Stimulated activated naive CD8-positive, alpha-beta T cell treated with anti-CD3 and anti-CD28 coated beads, Interleukin-15, amount 100 ng/mL, for 72 hours (primary cell): ENCODE measurements around the gene CRB2.

Experiments used
- ATAC-seq: fragments of 150-1000 bp; cut with Tn5 transposase; 2 replicates; pipeline ENCODE4 v1.10.0; 2021; ENCODE audit warnings: mild to moderate bottlenecking, moderate library complexity
- DNase-seq, 2 donors: peaks; one replicate each; pipeline ENCODE4 v3.0.0; 2021 to 2022
- H3K27ac Mint-ChIP-seq, 2 donors: one replicate each; pipeline ENCODE4 v1.8.0; 2022; ENCODE audit warnings: mild to moderate bottlenecking in 2 of 2, mixed read lengths in 2 of 2, moderate library complexity in 2 of 2
- H3K27me3 Mint-ChIP-seq: one replicate; pipeline ENCODE4 v1.8.0; 2022; ENCODE audit warnings: mixed read lengths
- H3K4me1 Mint-ChIP-seq: one replicate; pipeline ENCODE4 v1.8.0; 2022; ENCODE audit warnings: mild to moderate bottlenecking, mixed read lengths
- H3K4me3 Mint-ChIP-seq, 2 donors: one replicate each; pipeline ENCODE4 v1.8.0; 2022; ENCODE audit warnings: mild to moderate bottlenecking in 2 of 2, mixed read lengths in 2 of 2, moderate library complexity in 1 of 2
- H3K9me3 Mint-ChIP-seq, 2 donors: one replicate each; pipeline ENCODE4 v1.8.0; 2022; ENCODE audit warnings: mixed read lengths in 2 of 2

Gene CRB2

DNA sequence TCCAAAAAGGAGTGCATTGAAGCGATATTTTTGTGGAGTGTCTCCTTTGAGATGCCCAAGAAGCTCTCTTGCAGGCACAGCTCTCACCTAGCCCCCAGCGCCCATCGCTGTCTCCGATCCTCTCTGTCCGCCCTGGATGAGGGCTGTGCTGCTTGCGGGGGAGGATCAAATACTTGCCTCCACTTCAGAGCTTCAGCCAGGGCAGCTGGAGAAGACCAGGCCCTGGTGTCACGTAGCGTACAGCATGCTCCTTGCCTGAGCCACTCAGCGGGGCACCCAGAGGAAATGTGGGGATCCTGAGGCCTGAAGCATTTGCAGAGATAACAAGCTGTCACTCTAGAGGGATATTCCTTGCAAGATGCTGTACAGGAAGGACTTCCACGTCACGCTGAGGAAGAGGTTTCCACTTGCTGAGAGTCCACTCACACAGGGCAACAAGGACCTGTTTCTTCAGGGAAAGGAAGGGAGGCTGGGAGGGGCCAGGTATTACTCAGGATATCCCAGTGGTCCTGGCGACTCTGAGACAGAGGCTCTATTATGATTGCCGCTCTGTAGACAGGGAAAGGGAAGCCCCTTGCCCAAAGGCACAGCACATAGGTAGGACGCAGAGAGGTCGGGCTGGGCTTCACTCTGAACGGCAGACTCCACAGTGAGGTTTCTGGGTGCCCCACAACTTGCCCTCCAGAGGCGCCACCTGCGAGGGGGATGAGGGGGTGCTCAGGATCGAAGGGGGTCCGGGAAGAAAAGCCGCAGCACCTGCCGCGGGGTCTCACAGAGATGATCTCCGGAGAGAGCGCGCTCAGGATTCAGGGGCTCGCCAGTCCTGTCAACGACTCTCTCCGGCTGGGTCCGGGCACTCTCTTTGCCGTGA lies 64.0 kb downstream of the CRB2 start:
- no peak overlapping the region for H3K27ac Mint-ChIP-seq
- DNase-seq: no peak
- no peak for ATAC-seq
- H3K9me3 Mint-ChIP-seq: no peaks in the 10 kb centered on the region
- H3K4me1 Mint-ChIP-seq: no peaks in the 10 kb centered on the region
- H3K27me3 Mint-ChIP-seq: no peaks in the 10 kb centered on the region
- H3K4me3 Mint-ChIP-seq: no peak overlapping the region

DNA sequence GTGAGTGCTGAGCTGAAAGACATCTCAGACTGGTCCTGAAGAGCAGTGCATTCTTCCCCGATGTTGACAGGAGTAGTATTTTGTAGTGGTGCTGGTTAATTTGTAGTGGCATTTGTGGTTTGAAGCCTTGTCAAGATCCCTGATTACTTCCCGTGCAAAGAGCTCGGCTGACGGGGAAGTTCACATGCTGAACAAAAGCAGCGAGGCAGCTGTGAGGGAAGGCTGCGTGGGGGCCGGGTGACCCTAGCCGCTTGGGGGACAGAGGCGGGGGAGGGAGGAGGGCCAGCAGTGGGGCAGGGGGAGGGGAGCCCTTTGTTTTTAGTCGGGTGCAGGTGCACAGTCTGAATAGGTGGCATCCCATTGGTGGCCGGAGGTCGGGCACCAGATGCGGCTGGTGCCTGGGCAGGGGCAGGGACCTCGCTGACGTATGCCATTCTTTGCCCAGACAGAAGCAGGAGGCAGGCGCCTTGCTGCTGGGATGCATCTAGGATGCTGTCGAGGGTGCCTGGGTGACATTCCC lies 64.7 kb downstream of the CRB2 start:
- no peak for ATAC-seq
- Mint-ChIP-seq H3K9me3 (no peaks in the 10 kb centered on the region), H3K27ac (no peak overlapping the region), H3K4me3 (no peak overlapping the region), H3K4me1 (no peaks in the 10 kb centered on the region), H3K27me3 (no peaks in the 10 kb centered on the region)
- no peak for DNase-seq

DNA sequence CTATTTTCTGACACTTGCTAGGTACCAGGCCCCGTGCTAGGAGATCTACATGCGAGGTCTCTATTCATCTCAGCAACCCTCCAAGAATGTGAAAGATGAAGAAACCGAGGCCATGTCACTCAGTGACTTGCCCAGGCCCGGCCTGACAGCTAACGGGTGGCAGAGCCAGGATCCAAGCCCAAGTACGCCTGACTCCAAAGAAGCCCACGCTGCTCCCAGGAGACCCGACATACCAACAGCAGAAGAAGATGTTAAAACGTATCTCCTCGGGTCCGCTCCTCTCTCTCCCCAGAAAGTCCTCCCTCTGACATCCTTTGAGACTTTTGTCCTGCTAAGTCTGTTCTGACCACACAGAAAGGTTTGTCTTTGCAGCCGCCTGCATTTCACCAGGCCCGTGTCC lies 65.2 kb downstream of the CRB2 start:
- DNase-seq (no peak), ATAC-seq (no peak)
- Mint-ChIP-seq H3K27me3 (no peaks in the 10 kb centered on the region), H3K4me3 (no peak overlapping the region), H3K9me3 (no peaks in the 10 kb centered on the region), H3K4me1 (peaks cover 2% of the 10 kb centered on the region), H3K27ac (peak overlapping the region in 1 of 2 donors; percentile 38)

- no peak overlapping the region for H3K27ac Mint-ChIP-seq
Observed at GRCh38 chr9:123421801-123422455, 65.9 kb downstream of the CRB2 start.

DNA sequence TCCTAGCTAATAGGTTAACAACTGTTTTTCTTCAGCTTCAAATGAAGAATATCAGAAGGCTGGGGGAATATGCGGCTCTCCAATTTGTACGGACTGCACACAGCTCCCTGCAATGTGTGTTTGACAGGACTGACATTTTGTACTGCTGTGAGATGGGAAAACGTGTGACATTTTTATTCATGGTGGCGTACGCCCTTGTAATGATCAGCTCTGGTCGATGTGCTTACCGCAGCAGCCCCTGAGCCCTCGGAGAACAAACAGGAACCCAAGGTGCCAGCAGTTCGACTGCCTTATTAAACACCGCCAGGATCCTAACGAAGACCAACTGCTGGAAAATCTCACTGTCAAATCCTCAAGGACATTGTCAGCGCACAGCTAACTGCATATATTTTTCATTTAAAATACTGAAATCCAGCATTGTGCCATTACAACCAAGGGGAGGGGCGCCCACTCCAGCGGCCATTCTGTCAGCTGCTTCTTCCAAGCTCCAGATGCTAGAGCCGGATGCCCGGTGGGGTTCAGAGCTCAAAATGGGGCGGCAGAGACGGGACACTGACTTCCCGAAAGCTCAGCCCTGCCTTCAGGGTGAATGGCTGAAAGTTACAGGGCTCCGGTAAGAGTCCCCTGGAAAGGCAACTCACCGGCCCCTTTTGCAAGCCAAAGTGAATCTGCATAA lies 66.8 kb downstream of the CRB2 start:
- DNase-seq: no peak
- Mint-ChIP-seq H3K27ac (no peak overlapping the region), H3K27me3 (no peaks in the 10 kb centered on the region)

More at GRCh38 chr9:123421801-123422455, 65.9 kb downstream of the CRB2 start:
- ATAC-seq: no peak
- no peak for DNase-seq
- Mint-ChIP-seq H3K27me3 (no peaks in the 10 kb centered on the region), H3K9me3 (no peaks in the 10 kb centered on the region), H3K4me1 (peaks cover 6% of the 10 kb centered on the region), H3K4me3 (no peak overlapping the region)

GRCh38 chr9:123423311-123423640 lies 67.3 kb downstream of the CRB2 start:
- ATAC-seq: no peak
- Mint-ChIP-seq H3K9me3 (no peaks in the 10 kb centered on the region), H3K27me3 (no peaks in the 10 kb centered on the region), H3K4me3 (no peak overlapping the region), H3K4me1 (peaks cover 6% of the 10 kb centered on the region), H3K27ac (no peak overlapping the region)
- no peak for DNase-seq

More for the DNA sequence above, 66.8 kb downstream of the CRB2 start:
- H3K9me3 Mint-ChIP-seq: no peaks in the 10 kb centered on the region
- ATAC-seq: no peak
- peaks cover 6% of the 10 kb centered on the region for H3K4me1 Mint-ChIP-seq
- no peak overlapping the region for H3K4me3 Mint-ChIP-seq

DNA sequence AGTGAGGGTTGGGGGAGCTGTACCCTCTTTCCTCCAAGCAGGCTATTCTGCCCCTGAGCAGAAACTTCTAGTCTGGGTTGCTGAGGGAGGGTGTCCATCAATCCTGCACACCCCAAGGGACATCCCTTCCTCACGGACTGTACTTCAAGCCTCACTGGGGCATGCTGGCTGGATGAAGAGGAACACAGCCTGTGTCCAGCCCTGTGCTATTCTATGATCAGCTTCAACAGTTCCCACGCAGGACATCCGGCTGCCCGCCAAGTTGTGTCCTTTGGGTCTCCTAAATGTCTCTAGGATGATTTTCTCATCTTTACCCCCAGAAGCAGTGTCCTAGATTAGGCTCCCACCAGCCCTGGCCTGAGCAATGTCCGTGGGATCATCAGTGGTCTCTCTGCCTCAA lies 68.1 kb downstream of the CRB2 start:
- Mint-ChIP-seq H3K27me3 (no peaks in the 10 kb centered on the region), H3K4me1 (peaks cover 6% of the 10 kb centered on the region), H3K4me3 (no peak overlapping the region), H3K9me3 (no peaks in the 10 kb centered on the region), H3K27ac (no peak overlapping the region)
- no peak for ATAC-seq
- no peak for DNase-seq

DNA sequence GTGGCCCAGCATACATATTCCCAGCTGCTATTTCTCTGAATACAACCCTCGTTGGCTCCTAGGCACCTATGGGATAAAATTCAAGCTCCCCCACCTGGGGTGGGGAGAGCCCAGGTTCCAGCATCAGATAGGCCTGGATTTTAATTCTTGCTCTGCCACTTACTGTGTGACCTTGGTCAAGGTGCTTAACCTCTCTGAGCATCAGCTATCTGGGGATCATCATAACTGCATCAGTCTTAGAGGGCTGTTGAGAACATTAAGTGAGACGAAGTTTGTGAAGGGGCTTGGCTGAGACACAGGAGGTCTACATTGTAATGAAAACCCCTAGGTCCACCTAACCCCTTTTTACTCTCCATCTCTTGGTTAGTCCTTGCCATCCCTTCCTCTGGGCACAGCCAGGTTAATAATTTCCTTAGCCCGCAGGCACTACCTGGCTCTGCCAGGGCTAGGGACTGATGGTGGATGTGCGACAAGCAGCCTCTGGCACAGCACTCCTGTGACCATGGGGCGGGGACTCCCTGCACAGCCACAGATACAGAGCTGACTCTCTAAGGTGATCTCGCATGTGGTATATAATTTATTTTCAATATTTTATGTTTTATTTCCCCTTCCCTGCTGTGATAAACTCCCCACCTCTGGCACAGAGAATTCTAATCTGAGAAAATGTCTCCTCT lies 68.7 kb downstream of the CRB2 start:
- H3K9me3 Mint-ChIP-seq: no peaks in the 10 kb centered on the region
- H3K27ac Mint-ChIP-seq: peak overlapping the region in 1 of 2 donors; percentile 9
- no peaks in the 10 kb centered on the region for H3K27me3 Mint-ChIP-seq
- ATAC-seq (no peak), DNase-seq (no peak)
- peaks cover 6% of the 10 kb centered on the region for H3K4me1 Mint-ChIP-seq
- H3K4me3 Mint-ChIP-seq: no peak overlapping the region

- Mint-ChIP-seq H3K4me3 (no peak overlapping the region), H3K27me3 (no peaks in the 10 kb centered on the region), H3K27ac (peak overlapping the region in 1 of 2 donors; percentile 12), H3K9me3 (no peaks in the 10 kb centered on the region), H3K4me1 (peaks cover 6% of the 10 kb centered on the region)
- no peak for DNase-seq
- no peak for ATAC-seq
Observed at GRCh38 chr9:123425261-123425821, 69.3 kb downstream of the CRB2 start.

DNA sequence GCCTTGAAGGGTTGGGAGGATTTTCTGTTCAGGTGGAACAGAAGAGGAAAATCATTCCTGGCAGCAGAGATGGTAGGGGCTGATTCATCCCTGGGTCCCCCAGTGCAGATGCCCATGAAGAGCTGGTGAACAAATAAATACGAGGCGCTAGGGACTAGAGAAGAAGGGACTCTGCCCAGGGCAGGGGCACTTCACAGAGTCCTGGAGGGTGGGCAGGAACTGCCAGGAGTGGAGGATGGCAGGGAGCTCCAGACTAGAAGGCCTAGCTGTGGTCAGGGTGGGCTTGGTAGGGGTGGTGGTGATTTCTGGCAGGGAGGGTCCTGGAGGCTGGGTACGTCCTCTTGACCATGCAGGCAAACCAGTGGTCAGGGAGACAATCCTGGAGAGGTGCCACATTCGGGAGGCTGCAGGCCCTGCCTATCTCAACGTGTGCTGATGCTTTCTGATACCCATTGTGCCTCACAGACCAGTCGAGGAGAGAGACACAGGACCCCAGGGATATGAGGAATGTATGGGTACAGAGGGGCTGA lies 69.9 kb downstream of the CRB2 start:
- H3K9me3 Mint-ChIP-seq: no peaks in the 10 kb centered on the region
- DNase-seq (no peak), ATAC-seq (no peak)
- H3K27ac Mint-ChIP-seq: peak overlapping the region in 1 of 2 donors; percentile 12
- H3K4me1 Mint-ChIP-seq: peaks cover 6% of the 10 kb centered on the region
- H3K4me3 Mint-ChIP-seq: no peak overlapping the region
- no peaks in the 10 kb centered on the region for H3K27me3 Mint-ChIP-seq

DNA sequence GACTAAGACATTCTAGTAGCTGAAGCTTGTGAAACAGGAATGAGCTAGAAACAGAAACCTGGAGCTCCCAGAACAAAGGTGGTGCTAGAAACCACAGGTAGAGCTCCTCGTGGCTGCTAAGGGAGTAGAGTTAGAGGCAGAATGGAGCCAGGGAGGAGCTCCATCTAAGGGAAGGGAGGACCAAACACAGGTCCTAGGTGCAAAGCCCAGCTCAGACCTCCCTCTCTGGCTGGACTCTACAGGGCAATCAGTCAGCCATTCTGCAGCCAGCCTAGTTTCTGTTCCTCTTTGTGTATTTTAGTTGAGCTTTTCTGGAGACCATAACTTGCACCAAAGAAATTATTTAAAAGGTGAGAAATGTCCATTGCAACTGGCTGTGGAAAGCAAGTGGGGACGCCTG lies 70.4 kb downstream of the CRB2 start:
- H3K4me1 Mint-ChIP-seq: peaks cover 6% of the 10 kb centered on the region
- no peaks in the 10 kb centered on the region for H3K27me3 Mint-ChIP-seq
- H3K4me3 Mint-ChIP-seq: no peak overlapping the region
- no peaks in the 10 kb centered on the region for H3K9me3 Mint-ChIP-seq
- no peak for ATAC-seq
- no peak overlapping the region for H3K27ac Mint-ChIP-seq
- DNase-seq: no peak
